ENCODE measurements around the gene PHYHIPL.

Gene PHYHIPL

GRCh38 chr10:59279991-59280505, 103.6 kb downstream of the PHYHIPL start:
- no peak overlapping the region for H3K27ac ChIP-seq (ENCODE audit: extremely low read depth, low read depth, low read length)
- POLR2A ChIA-PET, result no interaction called here
- CTCF ChIA-PET, result no interaction called here
- H3K4me1 ChIP-seq (ENCODE audit: control insufficient read depth, insufficient read depth, low read length), result no peaks in the 10 kb centered on the region
- no peak overlapping the region for H3K4me3 ChIP-seq (ENCODE audit: low read depth, low read length)
- no peaks in the 10 kb centered on the region for H3K9me3 ChIP-seq (ENCODE audit: control insufficient read depth, insufficient read depth, low read depth, low read length)
- no peaks in the 10 kb centered on the region for H3K36me3 ChIP-seq (ENCODE audit: control insufficient read depth in 2 of 2, insufficient read depth in 1 of 2, low read length in 2 of 2)
- no peak for TF ChIP-seq BCL11B (tag by site-specific recombination; IDR thresholded peaks at IDR 0.05; ENCODE audit: low read depth)
- no peak for TF ChIP-seq ZNF548 (tag by site-specific recombination; IDR thresholded peaks at IDR 0.05)
- TF ChIP-seq ATF2 (tag by site-specific recombination; IDR thresholded peaks at IDR 0.05; ENCODE audit: low read depth), result no peak
- TF ChIP-seq ZNF549 (tag by site-specific recombination; IDR thresholded peaks at IDR 0.05), result no peak
- TF ChIP-seq SP7 (tag by site-specific recombination; IDR thresholded peaks at IDR 0.05), result no peak
- TF ChIP-seq ZNF112 (tag by site-specific recombination; IDR thresholded peaks at IDR 0.05), result no peak
- TF ChIP-seq HOXD13 (CRISPR knock-in tag; IDR thresholded peaks at IDR 0.05; ENCODE audit: borderline replicate concordance), result no peak
- TF ChIP-seq ZNF610 (tag by site-specific recombination; IDR thresholded peaks at IDR 0.05; ENCODE audit: borderline replicate concordance), result no peak
- no peak for TF ChIP-seq KLF9 (tag by site-specific recombination; IDR thresholded peaks at IDR 0.05; ENCODE audit: low read depth)
- TF ChIP-seq ZNF366 (tag by site-specific recombination; conservative IDR thresholded peaks at IDR 0.05), result no peak
- TF ChIP-seq REST (tag by site-specific recombination; IDR thresholded peaks at IDR 0.05), result no peak
- TF ChIP-seq ZNF146 (tag by site-specific recombination; IDR thresholded peaks at IDR 0.05), result no peak
- TF ChIP-seq ZNF426 (tag by site-specific recombination; IDR thresholded peaks at IDR 0.05), result no peak
- TF ChIP-seq ZBTB8A (tag by site-specific recombination; IDR thresholded peaks at IDR 0.05), result no peak
- no peak for TF ChIP-seq SP2 (tag by site-specific recombination; IDR thresholded peaks at IDR 0.05)
- no peak for TF ChIP-seq ZNF266 (tag by site-specific recombination; IDR thresholded peaks at IDR 0.05; ENCODE audit: low read depth)

GRCh38 chr10:59281861-59282260, 105.4 kb downstream of the PHYHIPL start:
- ChIA-PET CTCF (interaction anchor here (0.7 kb wide), 2 partner anchors 52 to 298 kb away, joined by 3 read pairs; no protein-coding TSS in a partner anchor), POLR2A (no interaction called here)
- Histone ChIP-seq H3K27ac (ENCODE audit: extremely low read depth, low read depth, low read length) (no peak overlapping the region), H3K4me3 (ENCODE audit: low read depth, low read length) (no peak overlapping the region), H3K4me1 (ENCODE audit: control insufficient read depth, insufficient read depth, low read length) (no peaks in the 10 kb centered on the region), H3K9me3 (ENCODE audit: control insufficient read depth, insufficient read depth, low read depth, low read length) (no peaks in the 10 kb centered on the region), H3K36me3 (ENCODE audit: control insufficient read depth in 2 of 2, insufficient read depth in 1 of 2, low read length in 2 of 2) (no peaks in the 10 kb centered on the region)
- TF ChIP-seq ZNF658 (tag by site-specific recombination; IDR thresholded peaks at IDR 0.05), result no peak
- no peak for TF ChIP-seq GLIS2 (tag by site-specific recombination; IDR thresholded peaks at IDR 0.05)
- no peak for TF ChIP-seq ZIC2 (tag by site-specific recombination; IDR thresholded peaks at IDR 0.05)
- no peak for TF ChIP-seq BCL11A (tag by site-specific recombination; IDR thresholded peaks at IDR 0.05; ENCODE audit: low read depth)
- TF ChIP-seq KLF8 (tag by site-specific recombination; IDR thresholded peaks at IDR 0.05), result no peak
- no peak for TF ChIP-seq ZNF555 (tag by site-specific recombination; conservative IDR thresholded peaks at IDR 0.05)
- TF ChIP-seq ZNF488 (tag by site-specific recombination; IDR thresholded peaks at IDR 0.05), result no peak
- no peak for TF ChIP-seq ZNF621 (tag by site-specific recombination; IDR thresholded peaks at IDR 0.05)
- TF ChIP-seq ZNF830 (tag by site-specific recombination; IDR thresholded peaks at IDR 0.05; ENCODE audit: low read depth), result no peak
- no peak for TF ChIP-seq ZBTB48 (tag by site-specific recombination; IDR thresholded peaks at IDR 0.05)
- no peak for TF ChIP-seq ZNF394 (tag by site-specific recombination; IDR thresholded peaks at IDR 0.05; ENCODE audit: borderline replicate concordance)
- TF ChIP-seq ZNF175 (tag by site-specific recombination; IDR thresholded peaks at IDR 0.05), result no peak
- no peak for TF ChIP-seq KLF10 (tag by site-specific recombination; IDR thresholded peaks at IDR 0.05)
